HL-60 (cell line): ENCODE results near the gene MERTK.
"Not testable (repeated sequence)": the region's sequence is repeated elsewhere in the genome, so short reads cannot be mapped to it uniquely, and the experiment has no call there.

ENCODE experiments used
- GABPA ChIP-seq: IDR thresholded peaks from 2 replicates; pipeline ENCODE4 v1.6.1; 2012; ENCODE audit warnings: low read depth
- POLR2AphosphoS5 ChIP-seq: IDR thresholded peaks from 2 replicates; pipeline ENCODE4 v1.6.1; 2012; ENCODE audit warnings: low read depth
- TF ChIP-seq, protein P1 (sequence below): IDR thresholded peaks from 2 replicates; pipeline ENCODE4 v1.6.1; 2012; ENCODE audit warnings: low read depth; ENCODE audit not compliant: insufficient replicate concordance
- TF ChIP-seq, protein P2 (sequence below): IDR thresholded peaks from one replicate; pipeline ENCODE4 v1.5.1; 2011; ENCODE audit warnings: low read length, control low read depth, inconsistent platforms; ENCODE audit not compliant: insufficient read depth

DNA sequence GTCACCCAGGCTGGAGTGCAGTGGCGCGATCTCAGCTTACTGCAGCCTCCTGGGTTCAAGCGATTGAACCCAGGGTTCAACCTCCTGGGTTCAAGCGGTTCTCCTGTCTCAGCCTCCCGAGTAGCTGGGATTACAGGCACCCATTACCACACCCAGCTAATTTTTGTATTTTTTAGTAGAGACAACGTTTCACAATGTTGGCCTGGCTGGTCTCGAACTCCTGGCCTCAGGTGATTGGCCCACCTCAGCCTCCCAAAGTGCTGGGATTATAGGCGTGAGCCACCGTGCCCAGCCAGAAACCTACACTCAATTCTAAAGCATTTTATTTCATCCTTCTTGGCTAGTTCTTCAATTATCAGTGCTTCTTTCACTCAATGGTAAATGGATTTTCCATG is 7.1 kb downstream of the MERTK start:
- TF ChIP-seq, protein P1, sequence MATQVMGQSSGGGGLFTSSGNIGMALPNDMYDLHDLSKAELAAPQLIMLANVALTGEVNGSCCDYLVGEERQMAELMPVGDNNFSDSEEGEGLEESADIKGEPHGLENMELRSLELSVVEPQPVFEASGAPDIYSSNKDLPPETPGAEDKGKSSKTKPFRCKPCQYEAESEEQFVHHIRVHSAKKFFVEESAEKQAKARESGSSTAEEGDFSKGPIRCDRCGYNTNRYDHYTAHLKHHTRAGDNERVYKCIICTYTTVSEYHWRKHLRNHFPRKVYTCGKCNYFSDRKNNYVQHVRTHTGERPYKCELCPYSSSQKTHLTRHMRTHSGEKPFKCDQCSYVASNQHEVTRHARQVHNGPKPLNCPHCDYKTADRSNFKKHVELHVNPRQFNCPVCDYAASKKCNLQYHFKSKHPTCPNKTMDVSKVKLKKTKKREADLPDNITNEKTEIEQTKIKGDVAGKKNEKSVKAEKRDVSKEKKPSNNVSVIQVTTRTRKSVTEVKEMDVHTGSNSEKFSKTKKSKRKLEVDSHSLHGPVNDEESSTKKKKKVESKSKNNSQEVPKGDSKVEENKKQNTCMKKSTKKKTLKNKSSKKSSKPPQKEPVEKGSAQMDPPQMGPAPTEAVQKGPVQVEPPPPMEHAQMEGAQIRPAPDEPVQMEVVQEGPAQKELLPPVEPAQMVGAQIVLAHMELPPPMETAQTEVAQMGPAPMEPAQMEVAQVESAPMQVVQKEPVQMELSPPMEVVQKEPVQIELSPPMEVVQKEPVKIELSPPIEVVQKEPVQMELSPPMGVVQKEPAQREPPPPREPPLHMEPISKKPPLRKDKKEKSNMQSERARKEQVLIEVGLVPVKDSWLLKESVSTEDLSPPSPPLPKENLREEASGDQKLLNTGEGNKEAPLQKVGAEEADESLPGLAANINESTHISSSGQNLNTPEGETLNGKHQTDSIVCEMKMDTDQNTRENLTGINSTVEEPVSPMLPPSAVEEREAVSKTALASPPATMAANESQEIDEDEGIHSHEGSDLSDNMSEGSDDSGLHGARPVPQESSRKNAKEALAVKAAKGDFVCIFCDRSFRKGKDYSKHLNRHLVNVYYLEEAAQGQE = not testable (repeated sequence)
- TF ChIP-seq, protein P2, sequence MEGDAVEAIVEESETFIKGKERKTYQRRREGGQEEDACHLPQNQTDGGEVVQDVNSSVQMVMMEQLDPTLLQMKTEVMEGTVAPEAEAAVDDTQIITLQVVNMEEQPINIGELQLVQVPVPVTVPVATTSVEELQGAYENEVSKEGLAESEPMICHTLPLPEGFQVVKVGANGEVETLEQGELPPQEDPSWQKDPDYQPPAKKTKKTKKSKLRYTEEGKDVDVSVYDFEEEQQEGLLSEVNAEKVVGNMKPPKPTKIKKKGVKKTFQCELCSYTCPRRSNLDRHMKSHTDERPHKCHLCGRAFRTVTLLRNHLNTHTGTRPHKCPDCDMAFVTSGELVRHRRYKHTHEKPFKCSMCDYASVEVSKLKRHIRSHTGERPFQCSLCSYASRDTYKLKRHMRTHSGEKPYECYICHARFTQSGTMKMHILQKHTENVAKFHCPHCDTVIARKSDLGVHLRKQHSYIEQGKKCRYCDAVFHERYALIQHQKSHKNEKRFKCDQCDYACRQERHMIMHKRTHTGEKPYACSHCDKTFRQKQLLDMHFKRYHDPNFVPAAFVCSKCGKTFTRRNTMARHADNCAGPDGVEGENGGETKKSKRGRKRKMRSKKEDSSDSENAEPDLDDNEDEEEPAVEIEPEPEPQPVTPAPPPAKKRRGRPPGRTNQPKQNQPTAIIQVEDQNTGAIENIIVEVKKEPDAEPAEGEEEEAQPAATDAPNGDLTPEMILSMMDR = not testable (repeated sequence)
- not testable (repeated sequence) for TF ChIP-seq POLR2AphosphoS5, GABPA
